Liver (tissue), 3 donors: ENCODE data around the gene WDR20.

Experiments
- TAF1 ChIP-seq: conservative IDR thresholded peaks from 2 replicates; pipeline ENCODE4 v1.6.1; 2016; ENCODE audit warnings: antibody characterized with exemption, mild to moderate bottlenecking
- YY1 ChIP-seq: IDR thresholded peaks from 2 replicates; pipeline ENCODE4 v1.6.1; 2016; ENCODE audit warnings: antibody characterized with exemption, mild to moderate bottlenecking
- TF ChIP-seq, protein P1 (sequence below): fragments of 150-350 bp; IDR thresholded peaks from 2 replicates; pipeline ENCODE4 v1.5.1; 2017; ENCODE audit warnings: improper control_type of control experiment, low read depth, low read length; ENCODE audit not compliant: missing input control
- TF ChIP-seq, protein P2 (sequence below): IDR thresholded peaks from 2 replicates; pipeline ENCODE4 v1.6.1; 2016; ENCODE audit warnings: antibody characterized with exemption
- donor health status: healthy.
- donor health status: healthy.

DNA sequence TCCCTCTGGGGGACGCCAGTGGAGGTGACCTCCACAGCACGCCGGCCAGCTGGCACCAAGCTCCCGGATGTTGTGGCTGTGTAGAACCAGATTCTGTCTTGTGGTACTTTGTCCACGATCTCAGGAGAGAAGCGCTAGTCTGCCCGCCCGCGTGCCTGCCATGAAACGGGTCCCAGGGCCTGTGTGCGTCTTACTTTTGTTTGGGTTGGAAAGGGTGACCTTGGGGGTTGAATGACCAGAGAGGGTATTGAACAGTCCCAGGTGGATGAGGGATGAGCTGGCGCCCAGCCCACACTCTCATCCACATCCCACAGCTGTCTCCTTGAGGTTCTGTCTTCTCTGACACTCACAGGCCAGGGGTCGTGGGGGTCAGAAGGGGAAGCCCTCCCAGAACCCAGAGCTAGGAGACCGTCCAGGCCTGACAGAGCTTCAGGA, 78.3 kb downstream of the WDR20 start:
- TF ChIP-seq YY1 (no peak), TAF1 (no peak)
- TF ChIP-seq, protein P1, sequence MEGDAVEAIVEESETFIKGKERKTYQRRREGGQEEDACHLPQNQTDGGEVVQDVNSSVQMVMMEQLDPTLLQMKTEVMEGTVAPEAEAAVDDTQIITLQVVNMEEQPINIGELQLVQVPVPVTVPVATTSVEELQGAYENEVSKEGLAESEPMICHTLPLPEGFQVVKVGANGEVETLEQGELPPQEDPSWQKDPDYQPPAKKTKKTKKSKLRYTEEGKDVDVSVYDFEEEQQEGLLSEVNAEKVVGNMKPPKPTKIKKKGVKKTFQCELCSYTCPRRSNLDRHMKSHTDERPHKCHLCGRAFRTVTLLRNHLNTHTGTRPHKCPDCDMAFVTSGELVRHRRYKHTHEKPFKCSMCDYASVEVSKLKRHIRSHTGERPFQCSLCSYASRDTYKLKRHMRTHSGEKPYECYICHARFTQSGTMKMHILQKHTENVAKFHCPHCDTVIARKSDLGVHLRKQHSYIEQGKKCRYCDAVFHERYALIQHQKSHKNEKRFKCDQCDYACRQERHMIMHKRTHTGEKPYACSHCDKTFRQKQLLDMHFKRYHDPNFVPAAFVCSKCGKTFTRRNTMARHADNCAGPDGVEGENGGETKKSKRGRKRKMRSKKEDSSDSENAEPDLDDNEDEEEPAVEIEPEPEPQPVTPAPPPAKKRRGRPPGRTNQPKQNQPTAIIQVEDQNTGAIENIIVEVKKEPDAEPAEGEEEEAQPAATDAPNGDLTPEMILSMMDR, result no peak
- TF ChIP-seq, protein P2, sequence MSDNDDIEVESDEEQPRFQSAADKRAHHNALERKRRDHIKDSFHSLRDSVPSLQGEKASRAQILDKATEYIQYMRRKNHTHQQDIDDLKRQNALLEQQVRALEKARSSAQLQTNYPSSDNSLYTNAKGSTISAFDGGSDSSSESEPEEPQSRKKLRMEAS, result no peak
